ENCODE data around the gene RNGTT.
"Not testable (repeated sequence)": the region's sequence is repeated elsewhere in the genome, so short reads cannot be mapped to it uniquely, and the experiment has no call there.

The RNGTT gene

DNA sequence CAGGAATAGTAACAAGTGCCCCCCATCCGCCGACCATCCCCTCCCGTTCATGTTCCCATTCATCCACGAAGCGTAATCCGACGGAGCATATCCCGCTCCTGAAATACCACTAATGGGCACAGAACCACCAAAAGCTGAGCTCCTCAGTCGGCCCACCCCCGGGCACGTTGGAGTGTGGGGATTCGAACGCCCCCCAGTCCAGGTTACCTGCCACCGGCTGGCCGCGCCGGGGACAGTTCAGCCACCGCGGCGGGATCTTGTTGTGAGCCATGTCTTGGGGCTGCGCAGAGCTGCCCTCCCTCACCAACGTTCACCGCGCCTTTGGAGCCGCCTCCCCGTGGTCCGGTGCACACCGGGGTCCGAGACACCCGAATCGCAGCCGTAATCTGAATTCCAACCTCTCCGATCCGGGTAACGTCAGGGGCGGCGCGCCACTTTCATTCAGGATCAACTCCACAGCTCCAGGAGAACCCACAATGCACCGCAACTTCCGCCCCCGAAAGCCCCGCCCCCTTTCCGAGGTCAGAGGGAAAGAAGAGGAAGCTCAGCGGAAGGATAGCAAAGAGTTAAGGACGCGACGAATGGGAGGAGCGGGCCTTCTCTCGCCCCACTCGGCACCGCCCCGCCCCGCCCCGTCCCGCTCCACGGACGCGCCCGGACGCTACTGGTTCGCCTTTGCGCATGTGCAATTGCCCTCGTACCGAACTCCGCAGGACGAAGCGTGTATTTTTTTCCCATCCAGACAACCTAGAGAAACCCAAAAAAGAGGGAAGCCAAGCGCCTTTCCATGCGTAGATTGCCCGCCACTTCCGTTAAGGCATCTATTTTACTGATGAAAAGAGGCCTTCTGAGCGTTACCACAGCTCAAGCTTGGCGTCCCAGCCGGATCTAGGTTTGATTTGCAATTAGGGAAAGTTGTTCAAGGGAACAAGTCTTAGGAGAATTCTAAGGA, at the start of gene RNGTT:
Gene RNGTT (minus strand): TSS at position 480 of the 952 bp plus-strand sequence. CDS start 209 bp downstream, at position 271.
- peak; percentile 98 to 99 for DNase-seq

DNA sequence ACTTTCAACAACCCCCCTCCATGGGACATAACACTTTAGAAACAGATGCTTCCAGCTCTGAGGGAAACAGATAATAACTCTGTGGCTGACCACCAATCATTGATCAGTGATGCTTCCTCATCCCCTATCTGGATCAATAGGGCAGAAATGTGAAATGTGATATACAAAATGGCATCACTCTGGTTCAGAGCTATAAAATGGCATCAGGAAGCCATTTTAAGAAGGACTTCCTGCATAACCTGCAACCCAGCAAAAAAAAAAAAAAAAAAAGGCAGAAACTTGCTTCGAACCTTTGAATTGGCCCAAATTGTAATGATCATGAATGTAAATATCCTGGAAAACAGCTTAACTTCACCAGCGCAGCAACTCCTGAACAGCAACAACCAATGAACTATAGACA, 48.0 kb upstream of the RNGTT start:
- no peak for DNase-seq

DNA sequence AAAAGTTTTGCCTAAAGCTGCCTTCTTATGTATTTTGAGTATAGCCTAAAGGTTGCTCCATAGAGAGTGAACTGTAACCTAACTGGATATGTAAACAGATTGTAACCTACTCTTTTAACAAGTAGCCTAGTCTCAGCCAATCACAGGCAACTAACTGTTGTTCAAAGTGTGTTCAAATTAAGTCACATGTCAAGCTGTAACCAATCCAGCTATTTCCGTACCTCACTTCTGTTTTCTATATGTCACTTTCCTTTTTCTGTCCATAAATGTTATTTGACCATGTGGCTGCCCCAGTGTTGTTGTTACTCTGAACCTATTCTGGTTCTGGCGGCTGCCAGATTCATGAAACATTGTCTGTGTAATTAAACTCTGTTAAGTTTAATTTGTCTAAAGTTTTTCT, 47.4 kb upstream of the RNGTT start:
- no peak for DNase-seq

DNA sequence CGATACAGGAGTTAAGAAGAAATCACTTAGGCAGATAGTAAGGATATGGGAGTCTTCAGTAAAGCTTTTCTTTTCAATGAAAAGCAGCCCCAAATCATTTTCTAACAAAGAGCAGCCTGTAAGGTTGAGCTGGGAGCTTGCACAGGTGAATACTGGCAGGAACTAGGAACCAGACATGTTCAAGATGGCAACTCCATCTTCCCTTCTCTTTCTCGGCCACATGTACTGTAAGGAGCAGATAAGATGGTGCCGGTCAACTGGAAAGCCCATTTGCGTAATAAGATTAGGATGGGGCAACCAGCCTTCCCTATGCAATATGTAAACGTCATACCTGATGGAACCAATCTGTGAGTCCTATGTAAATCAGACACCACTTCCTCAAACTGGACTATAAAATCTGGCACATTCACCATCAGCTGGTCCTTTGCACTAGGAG, 46.2 kb upstream of the RNGTT start:
- no peak for DNase-seq

DNA sequence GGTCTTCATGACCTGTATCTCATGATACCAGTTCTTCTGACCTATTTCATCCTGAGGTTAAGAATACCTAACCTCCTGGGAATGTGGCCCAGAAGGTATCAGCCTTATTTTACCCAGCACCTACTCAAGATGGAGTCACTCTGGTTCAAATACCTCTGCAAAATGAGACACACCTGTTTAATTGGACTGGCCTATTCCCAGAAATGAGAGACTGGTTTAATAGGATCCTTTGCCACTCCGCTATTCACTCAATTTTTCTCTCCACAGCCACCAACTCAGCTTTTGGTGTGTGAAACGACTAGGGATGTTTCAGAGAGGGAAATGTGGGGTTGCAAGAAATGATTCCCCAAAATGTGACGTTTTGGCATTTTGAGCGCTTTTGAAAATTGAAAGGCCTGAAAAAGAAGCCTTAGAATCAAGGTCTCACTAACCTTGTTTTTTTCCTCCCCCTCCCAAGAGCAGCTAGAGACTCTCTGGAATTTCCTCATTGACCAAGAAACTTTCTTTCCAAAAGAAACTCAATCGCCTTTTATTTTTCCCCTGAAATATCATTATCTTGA, 45.5 kb upstream of the RNGTT start:
- DNase-seq = no peak

DNA sequence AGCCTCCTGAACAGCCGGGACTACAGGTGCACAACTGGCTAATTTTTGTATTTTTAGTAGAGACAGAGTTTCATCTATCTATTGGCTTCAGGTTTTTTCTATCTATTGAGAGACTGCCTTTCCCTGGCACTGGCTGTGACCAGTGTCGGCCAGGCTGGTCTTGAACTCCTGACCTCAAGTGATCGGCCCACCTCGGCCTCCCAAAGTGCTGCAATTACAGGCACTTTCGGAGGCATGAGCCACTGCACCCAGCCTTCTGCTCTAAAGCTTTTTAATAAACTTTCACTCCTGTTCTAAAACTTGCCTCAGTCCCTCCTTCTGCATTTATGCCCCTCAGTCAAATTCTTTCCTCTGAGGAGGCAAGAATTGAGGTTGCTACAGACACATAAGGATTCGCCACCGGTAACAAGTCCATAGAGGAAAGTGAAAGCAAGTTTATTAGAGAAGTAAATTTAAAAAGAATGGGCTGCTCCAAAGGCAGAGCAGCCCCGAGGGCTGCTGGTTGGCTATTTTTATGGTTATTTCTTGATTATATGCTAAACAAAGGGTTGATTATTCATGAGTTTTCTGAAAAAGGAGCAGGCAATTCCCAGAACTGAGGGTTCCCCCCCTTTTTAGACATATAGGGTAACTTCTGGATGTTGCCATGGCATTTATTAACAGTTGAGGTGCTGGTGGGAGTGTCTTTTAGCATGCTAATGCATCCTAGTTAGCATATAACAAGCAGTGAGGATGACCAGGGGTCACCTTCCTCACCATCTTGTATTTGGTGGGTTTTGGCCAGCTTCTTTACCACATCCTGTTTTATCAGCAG, 44.8 kb upstream of the RNGTT start:
- no peak for DNase-seq

DNA sequence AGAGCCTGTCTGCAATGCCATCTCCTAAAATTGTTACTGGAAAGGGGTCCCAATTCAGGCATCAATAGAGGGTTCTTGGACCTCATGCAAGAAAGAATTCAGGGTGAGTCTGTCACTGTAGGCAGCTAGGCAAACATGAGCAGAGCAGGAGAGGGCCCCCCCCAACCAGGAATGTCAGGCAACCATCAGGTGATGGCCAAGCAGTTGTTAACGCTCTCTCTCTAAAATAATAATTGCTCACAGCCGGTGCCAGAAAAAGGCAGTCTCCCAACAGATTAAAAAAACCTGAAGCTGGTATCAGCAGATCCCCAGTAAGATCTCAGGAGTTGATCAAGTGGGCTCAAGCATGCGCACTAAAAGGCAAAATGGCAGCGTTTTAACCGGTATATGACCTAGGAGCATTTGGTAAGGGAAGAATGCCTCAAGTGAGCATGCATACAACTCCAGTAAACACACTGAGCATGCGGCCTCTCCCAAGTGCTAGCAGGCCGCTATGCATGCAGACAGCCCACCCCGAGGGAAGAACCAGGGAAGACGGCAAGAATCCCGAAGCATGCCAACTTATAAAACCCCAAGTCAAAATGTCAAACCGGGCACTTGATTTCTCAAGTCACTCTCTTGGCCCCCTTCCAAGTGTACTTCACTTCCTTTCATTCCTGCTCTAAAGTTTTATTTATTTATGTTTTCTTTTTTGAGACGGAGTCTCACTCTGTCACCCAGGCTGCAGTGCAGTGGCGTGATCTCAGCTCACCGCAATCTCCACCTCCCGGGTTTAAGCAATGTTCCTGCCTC, 44.0 kb upstream of the RNGTT start:
- DNase-seq = no peak

DNA sequence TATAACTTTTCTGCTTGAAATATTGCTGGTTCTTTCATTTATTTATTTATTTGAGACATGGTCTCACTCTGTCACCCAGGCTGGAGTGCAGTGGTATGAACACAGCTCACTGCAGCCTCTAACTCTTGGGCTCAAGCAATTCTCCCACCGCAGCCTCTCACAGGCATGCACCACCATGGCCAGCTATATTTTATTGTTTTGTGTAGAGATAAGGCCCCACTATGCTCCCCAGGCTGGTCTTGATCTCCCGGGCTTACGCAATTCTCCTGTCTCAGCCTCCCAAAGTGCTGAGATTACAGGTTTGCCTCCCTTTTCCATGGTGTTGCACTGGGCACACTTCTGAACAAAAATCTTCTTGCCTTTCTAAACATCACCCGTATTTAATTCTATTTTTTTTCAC, 39.1 kb upstream of the RNGTT start:
- no peak for DNase-seq

DNA sequence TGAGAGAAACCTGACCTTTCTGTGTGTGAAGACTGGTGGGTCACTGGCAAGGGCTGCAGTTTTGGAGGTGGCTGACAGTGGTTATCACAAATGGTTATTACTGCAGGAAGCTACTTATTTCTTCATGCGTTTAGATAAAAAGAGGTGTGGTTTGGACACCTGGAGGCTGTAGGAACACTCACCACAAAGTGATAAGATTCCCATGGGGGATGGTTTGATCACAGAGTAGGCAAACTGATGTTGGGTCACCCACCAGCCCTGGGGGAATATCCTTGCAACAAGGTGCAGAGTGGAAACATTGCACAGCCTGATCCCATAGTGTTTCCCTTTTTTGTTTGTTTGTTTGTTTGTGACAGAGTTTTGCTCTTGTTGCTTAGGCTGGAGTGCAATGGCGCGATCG, 33.9 kb upstream of the RNGTT start:
- DNase-seq = no peak

DNA sequence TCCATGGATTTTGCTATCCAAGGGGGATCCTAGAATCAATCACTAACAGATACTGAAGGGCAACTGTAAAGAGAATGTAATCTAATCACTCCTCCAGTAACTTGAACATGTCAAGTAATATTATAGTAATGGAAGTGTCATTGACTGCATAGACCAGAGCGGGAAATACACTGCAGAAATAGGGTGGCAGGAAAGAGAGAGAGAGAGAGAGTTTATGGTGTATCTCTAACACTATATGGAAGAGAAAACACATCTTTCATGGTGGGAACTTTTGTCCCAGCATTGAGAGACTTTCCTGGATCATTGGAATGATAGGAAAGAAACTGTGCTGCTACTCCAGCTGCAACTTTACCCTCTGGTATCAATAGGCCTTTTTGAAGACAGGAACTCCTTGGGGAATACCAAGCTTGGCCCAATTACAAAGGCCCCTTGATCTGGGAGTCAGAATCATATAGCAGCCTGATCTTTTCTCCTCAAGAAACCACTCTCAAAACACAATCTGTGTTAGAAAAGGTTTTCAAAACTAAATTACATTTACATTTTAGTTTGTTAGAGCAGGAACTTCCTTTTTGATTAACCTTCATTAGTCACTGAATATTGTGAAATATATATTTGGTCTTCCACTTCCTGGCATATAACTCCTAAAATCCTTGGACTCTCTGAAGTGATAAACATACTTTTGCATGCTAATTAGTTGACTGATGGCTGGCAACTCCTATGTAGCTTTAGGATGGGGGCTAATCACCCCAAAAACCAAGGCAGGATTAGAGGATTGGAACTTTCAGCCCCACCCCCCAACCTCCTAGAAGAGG, 29.5 kb upstream of the RNGTT start:
- no peak for DNase-seq

DNA sequence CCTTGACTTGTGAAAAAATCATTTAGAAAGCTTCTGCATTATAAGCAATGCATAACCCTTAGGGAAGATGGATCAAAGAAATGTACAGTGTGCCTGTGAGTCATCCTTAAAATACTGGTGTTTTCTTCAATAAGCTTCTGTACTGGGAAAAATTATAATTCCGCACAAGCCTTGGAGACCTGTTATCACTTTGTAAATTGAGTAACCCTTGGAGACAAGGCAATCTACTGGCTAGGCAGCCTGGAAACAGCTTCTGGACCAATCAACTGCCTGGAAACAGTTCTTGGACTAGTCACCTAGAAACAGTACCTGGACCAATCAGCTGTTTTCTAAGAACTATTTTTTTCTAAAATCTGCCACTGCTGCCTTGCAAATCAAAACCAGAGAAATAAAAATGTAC, 25.8 kb upstream of the RNGTT start:
- DNase-seq = no peak

DNA sequence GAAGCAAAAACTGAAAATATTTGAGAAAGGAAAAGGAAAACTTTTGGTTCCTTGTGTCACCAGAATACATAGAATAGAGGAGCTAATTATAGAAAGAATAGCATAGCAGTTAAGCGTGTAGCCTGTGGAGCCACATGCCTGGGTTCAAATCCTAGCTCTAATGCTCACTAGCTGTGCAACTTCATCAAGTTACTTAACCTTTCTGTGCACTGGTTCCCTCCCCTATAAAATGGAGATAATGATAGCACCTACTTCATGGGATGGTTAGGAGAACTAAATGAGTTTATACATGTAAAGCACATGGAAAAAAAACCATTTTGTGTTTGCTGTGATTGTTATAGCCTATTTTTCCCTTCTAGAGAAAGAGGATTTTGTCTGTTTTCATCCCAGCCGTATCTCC, 24.5 kb upstream of the RNGTT start:
- no peak for DNase-seq

DNA sequence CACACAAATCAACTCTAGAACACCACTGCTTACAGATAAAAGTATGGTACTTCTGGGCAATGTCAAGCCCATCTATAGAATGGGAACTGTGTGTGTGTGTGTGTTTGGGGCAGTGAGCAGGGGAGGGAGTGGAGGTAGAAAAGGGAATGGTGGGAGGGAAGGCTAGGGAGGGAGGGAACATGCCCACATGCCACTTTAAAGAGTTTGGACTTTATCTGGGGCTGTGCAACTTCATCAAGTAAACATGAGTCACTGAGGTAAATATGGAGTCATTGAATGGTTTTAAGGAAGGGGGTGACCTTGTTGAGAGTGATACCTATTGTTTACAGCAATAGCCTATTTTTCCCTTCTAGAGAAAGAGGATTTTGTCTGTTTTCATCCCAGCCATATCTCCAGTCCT, 22.5 kb upstream of the RNGTT start:
- DNase-seq = no peak

DNA sequence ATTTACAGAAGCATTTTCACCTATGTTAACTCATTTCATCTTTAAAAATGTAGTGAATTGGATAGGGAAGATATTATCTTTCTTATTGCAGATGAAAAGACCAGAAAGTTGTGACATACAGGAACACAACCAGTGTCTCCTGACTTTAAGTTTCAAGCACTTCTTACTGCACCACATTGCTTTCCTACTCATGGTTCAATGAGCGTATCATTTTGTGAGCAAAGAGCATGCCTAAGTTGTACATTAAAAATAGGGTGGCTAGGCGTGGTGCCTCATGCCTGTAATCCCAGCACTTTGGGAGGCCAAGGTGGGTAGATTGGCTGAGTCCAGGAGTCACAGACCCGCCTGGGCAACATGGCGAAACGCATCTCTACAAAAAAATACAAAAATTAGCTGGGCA, 21.2 kb upstream of the RNGTT start:
- DNase-seq = no peak

DNA sequence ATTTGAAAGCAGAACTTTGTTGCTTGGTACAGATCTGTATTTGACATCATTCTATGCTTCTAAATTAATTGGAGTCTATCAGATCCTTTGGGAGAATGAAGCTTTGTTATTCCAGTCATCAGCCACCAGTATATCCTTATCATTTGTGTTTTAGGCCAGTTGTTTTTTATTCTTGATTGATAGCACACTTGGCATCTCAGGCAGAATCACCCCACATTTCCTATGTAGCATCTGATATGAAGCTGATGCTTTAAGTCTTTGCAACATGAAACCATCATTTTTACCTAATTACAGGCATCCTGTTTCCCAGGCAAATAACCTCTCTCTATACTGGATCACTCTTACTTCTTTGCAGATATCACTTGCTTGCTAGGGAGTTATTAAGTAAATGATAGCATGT, 20.7 kb upstream of the RNGTT start:
- no peak for DNase-seq

DNA sequence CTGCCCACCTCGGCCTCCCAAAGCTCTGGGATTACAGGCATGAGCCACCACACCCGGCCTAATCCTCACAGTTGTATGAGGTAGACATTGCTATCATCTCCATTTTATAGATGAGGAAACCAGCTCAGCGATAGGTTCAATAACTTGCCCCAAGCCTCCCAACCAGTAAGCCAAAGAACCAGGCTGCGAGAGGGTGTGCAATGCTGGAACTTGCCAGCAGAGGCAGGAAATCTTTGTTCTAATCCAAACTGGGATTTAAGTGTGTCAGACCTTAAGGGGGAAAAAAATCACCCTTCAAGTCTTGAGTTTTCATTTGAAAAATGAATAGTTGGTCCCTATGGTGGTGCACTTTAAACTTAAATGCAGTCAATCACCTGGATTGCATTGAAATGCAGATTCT, 20.1 kb upstream of the RNGTT start:
- DNase-seq = no peak

DNA sequence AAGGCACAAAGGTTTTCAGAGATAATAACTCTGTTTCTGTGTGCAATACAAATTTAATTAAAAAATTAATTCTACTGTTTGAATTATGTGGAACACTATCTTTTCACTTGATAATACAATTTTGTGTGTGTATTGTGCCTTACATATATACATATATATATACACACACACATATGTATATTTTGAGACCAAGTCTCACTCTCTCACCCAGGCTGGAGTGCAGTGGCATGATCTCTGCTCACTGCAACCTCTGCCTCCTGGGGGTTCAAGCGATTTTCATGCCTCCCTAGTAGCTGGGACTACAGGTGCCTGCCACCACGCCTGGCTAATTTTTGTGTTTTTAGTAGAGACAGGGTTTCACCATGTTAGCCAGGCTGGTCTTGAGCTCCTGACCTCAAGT, 19.7 kb upstream of the RNGTT start:
- DNase-seq = not testable (repeated sequence)

DNA sequence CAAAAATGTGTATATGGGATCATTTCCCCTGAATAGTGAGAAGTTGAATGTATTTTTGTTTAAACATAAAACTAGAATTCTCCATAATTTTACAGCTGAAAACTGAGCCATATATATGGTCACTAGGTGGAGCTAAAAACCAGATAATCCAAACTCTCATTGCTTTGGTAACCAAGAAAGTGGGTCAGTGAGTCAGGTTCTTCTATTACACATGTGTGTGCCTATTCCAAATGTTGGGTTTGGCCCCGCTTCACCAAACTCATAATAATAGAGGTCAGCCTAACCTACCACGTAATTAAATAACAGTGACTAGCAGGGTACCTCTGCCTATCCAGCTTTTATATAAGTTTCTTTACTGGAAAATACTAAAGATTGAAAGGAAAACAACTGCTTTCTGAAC, 19.3 kb upstream of the RNGTT start:
- peak; percentile 18 to 33 for DNase-seq

DNA sequence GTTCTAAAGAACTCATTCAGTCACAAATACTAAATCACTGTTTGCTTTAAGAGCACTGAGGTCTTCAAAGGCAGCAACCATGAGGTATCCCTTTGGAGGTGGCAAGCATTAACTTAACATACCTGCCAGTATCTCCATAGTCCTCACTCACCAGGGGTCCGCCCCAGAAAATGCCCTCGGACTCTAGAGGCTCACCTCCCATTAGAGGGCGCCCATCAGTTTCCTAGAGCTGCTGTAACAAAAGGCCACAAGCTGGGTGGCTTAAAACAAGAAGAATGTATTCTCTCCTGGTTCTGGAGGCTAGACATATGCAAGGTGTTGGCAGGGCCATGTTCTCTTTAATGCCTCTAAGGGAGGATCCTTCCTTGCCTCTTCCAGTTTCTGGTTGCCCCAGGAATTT, 12.0 kb upstream of the RNGTT start:
- no peak for DNase-seq

DNA sequence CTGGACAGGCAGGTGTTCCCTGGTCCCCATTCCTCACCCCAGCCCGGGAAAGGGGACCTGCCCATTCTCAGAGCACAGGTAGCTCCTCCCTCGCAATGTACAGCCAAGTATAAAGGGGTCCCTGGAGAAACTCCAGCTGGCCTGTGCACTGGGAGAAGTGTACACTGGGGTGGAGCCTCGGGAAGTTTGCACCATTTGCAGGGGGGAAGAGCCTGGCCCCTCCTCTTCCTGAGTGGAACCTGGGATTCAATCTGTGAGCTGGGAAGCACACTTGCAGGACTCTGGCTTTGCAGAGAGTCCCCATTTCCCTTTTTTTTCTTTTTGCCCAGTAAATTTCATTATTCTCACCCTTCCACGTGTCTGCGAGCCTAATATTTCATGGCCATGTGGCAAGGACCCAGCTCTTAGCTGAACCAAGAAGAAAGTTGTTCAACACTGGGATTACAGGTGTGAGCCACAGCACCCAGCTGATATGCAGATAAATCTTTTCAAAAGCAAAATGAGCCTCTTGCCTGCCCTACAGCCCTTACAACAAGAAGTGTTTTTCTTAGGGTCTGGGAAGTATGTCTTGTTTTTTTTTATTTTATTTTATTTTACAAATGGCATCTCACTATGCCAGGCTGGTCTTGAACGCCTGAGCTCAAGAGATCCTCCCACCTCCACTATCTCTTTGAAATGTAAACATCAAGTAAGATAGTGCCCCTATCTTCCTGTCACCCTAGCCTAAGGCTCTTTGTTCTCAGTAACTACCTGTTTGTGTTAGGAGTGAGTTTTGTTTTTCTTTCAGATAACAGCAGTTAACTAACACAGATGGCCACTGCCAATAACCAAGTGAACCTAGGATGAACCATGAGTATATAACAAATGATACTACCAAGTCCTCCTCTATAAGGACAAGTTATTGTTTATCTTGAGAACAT, 9.3 kb upstream of the RNGTT start:
- no peak for DNase-seq

DNA sequence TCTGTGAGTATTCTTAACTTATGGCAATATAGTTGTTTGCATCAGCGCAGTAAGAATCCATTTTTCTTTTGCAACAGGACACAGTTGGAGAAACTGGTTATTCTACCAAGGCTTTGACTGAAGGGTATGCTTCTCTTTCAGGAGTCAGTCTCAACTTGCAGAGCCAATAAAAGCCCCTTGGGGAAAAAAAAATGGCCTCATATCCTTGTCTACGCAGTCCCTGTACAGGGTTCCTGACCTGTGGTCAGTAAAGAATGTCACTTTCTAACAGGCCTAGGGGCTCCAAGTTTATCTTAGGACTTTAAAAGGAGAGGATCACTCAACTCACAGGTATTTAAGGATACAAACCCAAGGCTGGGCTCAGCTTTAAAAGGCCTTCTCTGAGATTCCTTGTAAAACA, 6.9 kb upstream of the RNGTT start:
- DNase-seq = no peak

Measured in activated CD4-positive, alpha-beta T cell treated with anti-CD3 and anti-CD28 coated beads for 4 hours (primary cell).